ENCODE results near the gene AGBL2.
"Not testable (repeated sequence)": the region's sequence is repeated elsewhere in the genome, so short reads cannot be mapped to it uniquely, and the experiment has no call there.

- TF ChIP-seq EZH2 (IDR thresholded peaks at IDR 0.05); POLR2AphosphoS5 (IDR thresholded peaks at IDR 0.05; ENCODE audit: borderline replicate concordance, low read depth, low read length): not testable (repeated sequence)
Measured at GRCh38 chr11:47686704-47687103, 28.5 kb downstream of the AGBL2 start.
